GM19395 (cell line): ENCODE results near the gene RRP1B.
"Not testable (repeated sequence)": the region's sequence is repeated elsewhere in the genome, so short reads cannot be mapped to it uniquely, and the experiment has no call there.

Experiments used
- ATAC-seq: cut with Tn5 transposase; IDR thresholded peaks from one replicate; pipeline ENCODE4 v1.9.1; 2021; ENCODE audit warnings: mild to moderate bottlenecking, moderate library complexity; ENCODE audit not compliant: unreplicated experiment

RRP1B gene

GRCh38 chr21:43667191-43667904 lies 8.0 kb downstream of the RRP1B start:
- ATAC-seq = no peak

GRCh38 chr21:43669828-43670605 lies 10.7 kb downstream of the RRP1B start:
- ATAC-seq = no peak

GRCh38 chr21:43675871-43676270 lies 16.5 kb downstream of the RRP1B start:
- no peak for ATAC-seq

- no peak for ATAC-seq
Observed at GRCh38 chr21:43676391-43676790, 17.0 kb downstream of the RRP1B start.

- ATAC-seq = no peak
Observed at GRCh38 chr21:43679951-43680350, 20.6 kb downstream of the RRP1B start.

GRCh38 chr21:43680421-43680820 lies 21.1 kb downstream of the RRP1B start:
- ATAC-seq = not testable (repeated sequence)

- ATAC-seq = no peak
Observed at GRCh38 chr21:43681650-43682049, 22.3 kb downstream of the RRP1B start.

GRCh38 chr21:43684424-43684823 lies 25.1 kb downstream of the RRP1B start:
- ATAC-seq = no peak

GRCh38 chr21:43686811-43687565 lies 27.6 kb downstream of the RRP1B start:
- ATAC-seq = no peak

GRCh38 chr21:43687566-43688399 lies 28.4 kb downstream of the RRP1B start:
- no peak for ATAC-seq

GRCh38 chr21:43688906-43689305 lies 29.5 kb downstream of the RRP1B start:
- ATAC-seq = no peak

- no peak for ATAC-seq
Observed at GRCh38 chr21:43689556-43690337, 30.4 kb downstream of the RRP1B start.

GRCh38 chr21:43690346-43690745 lies 31.0 kb downstream of the RRP1B start:
- no peak for ATAC-seq

- no peak for ATAC-seq
Observed at GRCh38 chr21:43691086-43691795, 31.9 kb downstream of the RRP1B start.

- no peak for ATAC-seq
Observed at GRCh38 chr21:43691801-43692200, 32.4 kb downstream of the RRP1B start.

- ATAC-seq = no peak
Observed at GRCh38 chr21:43692949-43693348, 33.6 kb downstream of the RRP1B start.

- ATAC-seq = no peak
Observed at GRCh38 chr21:43693981-43694380, 34.6 kb downstream of the RRP1B start.

- ATAC-seq = no peak
Observed at GRCh38 chr21:43694437-43695079, 35.2 kb downstream of the RRP1B start.

- ATAC-seq = no peak
Observed at GRCh38 chr21:43696214-43696613, 36.9 kb downstream of the RRP1B start.
